HepG2 (cell line): ENCODE results near the gene FYTTD1. TPM values are rescaled to one million over a fixed set of nuclear protein-coding genes. Genes with fewer than 3 reads are reported as not detected.

Experiments used
- ATAC-seq: fragments of 200-7000 bp; cut with Tn5 transposase; 3 replicates; pipeline ENCODE4 v1.9.1; 2020; ENCODE audit warnings: mild to moderate bottlenecking, moderate library complexity
- BruUV-seq: library from RNA; stranded (reverse); fragments of 400-500 nt; replicated peaks from 2 replicates; lab custom pipeline; 2021; lab: Mats Ljungman, UMichigan
- CTCF ChIA-PET: fragments of 300-600 bp; formaldehyde crosslinking; extraction: SDS; loops from one replicate; lab custom pipeline; 2021; ENCODE audit warnings: low total read pairs, inconsistent platforms, low intra/inter-chr PET ratio; lab: Yijun Ruan, JAX
- POLR2A ChIA-PET: fragments of 350-600 bp; sonication (Branson Sonifier 250); formaldehyde crosslinking; loops from one replicate; lab custom pipeline; 2020; ENCODE audit warnings: antibody characterized with exemption, inconsistent platforms; lab: Yijun Ruan, JAX
- DNase-seq: peaks from one replicate; pipeline ENCODE4 v3.0.0-alpha.2; 2015; ENCODE audit warnings: low spot score
- FAIRE-seq: peaks from 3 replicates; lab custom pipeline; 2011; peaks lifted over from hg19 to GRCh38; lab: Jason Lieb, UNC
- H2AFZ ChIP-seq: one replicate; pipeline ENCODE4 v1.6.1; 2011; ENCODE audit warnings: low read length, inconsistent platforms
- H3K27ac ChIP-seq: fragments of 300-600 bp; 3 replicates; pipeline ENCODE4 v1.8.0; 2011; ENCODE audit warnings: mixed run types, mild to moderate bottlenecking, mixed read lengths, low read length, inconsistent platforms; ENCODE audit not compliant: insufficient read depth; ENCODE audit errors: extremely low read length
- H3K27me3 ChIP-seq, 2 experiments: fragments of 200-600 bp in 1 of 2; 2 replicates in 1 of 2; 3 replicates in 1 of 2; pipeline versions ENCODE4 v1.6.0 to v1.8.0; 2011; ENCODE audit warnings: low read length in 2 of 2, mild to moderate bottlenecking in 2 of 2, moderate library complexity in 2 of 2, inconsistent platforms in 1 of 2; ENCODE audit not compliant: insufficient read depth in 2 of 2, control insufficient read depth in 1 of 2
- H3K36me3 ChIP-seq, 2 experiments: fragments of 200-600 bp in 1 of 2; replicated peaks in 1 of 2; 2 replicates in 1 of 2; 3 replicates in 1 of 2; pipeline versions ENCODE4 v1.5.1 to v1.8.0; 2011; ENCODE audit warnings: low read length in 2 of 2, inconsistent platforms in 1 of 2; ENCODE audit not compliant: insufficient read depth in 2 of 2, control insufficient read depth in 1 of 2
- H3K4me1 ChIP-seq: 2 replicates; pipeline ENCODE4 v1.5.1; 2012; ENCODE audit warnings: low read length, inconsistent platforms; ENCODE audit not compliant: insufficient read depth
- H3K4me2 ChIP-seq: 2 replicates; pipeline ENCODE4 v1.6.0; 2011; ENCODE audit warnings: low read depth, low read length, inconsistent platforms
- H3K4me3 ChIP-seq, 3 experiments: fragments of 200-600 bp in 1 of 3; sonication (generic), shearing (Covaris generic) in 1 of 3; replicated peaks in 1 of 3; 2 replicates each; pipeline ENCODE4 v1.5.1; 2011 to 2016; ENCODE audit warnings: low read length in 3 of 3, inconsistent platforms in 2 of 3, low read depth in 2 of 3, mild to moderate bottlenecking in 2 of 3, control low read depth in 1 of 3, mixed read lengths in 1 of 3; ENCODE audit not compliant: insufficient read depth in 1 of 3
- H3K79me2 ChIP-seq: one replicate; pipeline ENCODE4 v1.6.1; 2011; ENCODE audit warnings: low read length, inconsistent platforms; ENCODE audit not compliant: insufficient read depth
- H3K9ac ChIP-seq: 2 replicates; pipeline ENCODE4 v1.6.0; 2011; ENCODE audit warnings: mild to moderate bottlenecking, low read depth, low read length, inconsistent platforms; ENCODE audit not compliant: insufficient read depth
- H3K9me3 ChIP-seq: 2 replicates; pipeline ENCODE4 v1.5.1; 2012; ENCODE audit warnings: mild to moderate bottlenecking, low read length
- H4K20me1 ChIP-seq: 2 replicates; pipeline ENCODE4 v1.6.0; 2011; ENCODE audit warnings: inconsistent platforms, mild to moderate bottlenecking, low read length, moderate library complexity; ENCODE audit not compliant: insufficient read depth
- DZIP1 ChIP-seq: sonication (generic); formaldehyde crosslinking; IDR thresholded peaks from 2 replicates; pipeline ENCODE4 v1.5.0; 2020; ENCODE audit warnings: mild to moderate bottlenecking, missing genetic modification reagents
- GLMP ChIP-seq: sonication (generic); formaldehyde crosslinking; IDR thresholded peaks from 2 replicates; pipeline ENCODE4 v1.9.0; 2021; ENCODE audit warnings: missing genetic modification reagents, mild to moderate bottlenecking, borderline replicate concordance
- KLF6 ChIP-seq: IDR thresholded peaks from 2 replicates; pipeline ENCODE4 v1.8.0; 2016; ENCODE audit warnings: missing biosample characterization, missing genetic modification reagents
- MAFF ChIP-seq: IDR thresholded peaks from 2 replicates; pipeline ENCODE4 v1.6.1; 2011; ENCODE audit warnings: low read depth, low read length, improper control_type of control experiment
- MYNN ChIP-seq: sonication (generic); formaldehyde crosslinking; IDR thresholded peaks from 2 replicates; pipeline ENCODE4 v1.4.0; 2020; ENCODE audit warnings: mild to moderate bottlenecking, low read depth, missing genetic modification reagents
- NCOA1 ChIP-seq: sonication (generic); formaldehyde crosslinking; IDR thresholded peaks from 2 replicates; pipeline ENCODE4 v1.9.0; 2021; ENCODE audit warnings: missing genetic modification reagents
- PAXIP1 ChIP-seq: sonication (generic); formaldehyde crosslinking; conservative IDR thresholded peaks from 2 replicates; pipeline ENCODE4 v1.4.0; 2020; ENCODE audit warnings: mild to moderate bottlenecking, missing genetic modification reagents, moderate library complexity
- SNAPC2 ChIP-seq: sonication (generic); formaldehyde crosslinking; IDR thresholded peaks from 2 replicates; pipeline ENCODE4 v1.8.1; 2022; ENCODE audit warnings: mild to moderate bottlenecking, missing genetic modification reagents
- YY1 ChIP-seq: IDR thresholded peaks from 2 replicates; pipeline ENCODE4 v1.6.1; 2011; ENCODE audit warnings: low read length, low read depth, moderate library complexity, mild to moderate bottlenecking; ENCODE audit not compliant: insufficient read depth, insufficient replicate concordance
- ZNF362 ChIP-seq: sonication (generic); formaldehyde crosslinking; IDR thresholded peaks from 2 replicates; pipeline ENCODE4 v1.4.0; 2020; ENCODE audit warnings: missing genetic modification reagents, mild to moderate bottlenecking, borderline replicate concordance
- WGBS: methylation state at CpG from one replicate; pipeline ENCODE4 v1.1.6; 2017; ENCODE audit warnings: low lambda C conversion rate; 5-methylcytosine and 5-hydroxymethylcytosine counted together
- in situ Hi-C: cut with HindIII; loops from 2 replicates; pipeline ENCODE4 v1.10.0; 2017; ENCODE audit warnings: low pct_unique_long_range_greater_than_20kb; ENCODE audit not compliant: extremely low pct_ligation_motif_present
- intact Hi-C: fragments of 100-400 bp; cut with micrococcal nuclease; formaldehyde crosslinking; loops from one replicate; pipeline ENCODE4 v1.10.0; 2022; ENCODE audit not compliant: unreplicated experiment
- polyA plus RNA-seq, 8 experiments: library from polyadenylated mRNA; depleted of rRNA in 3 of 8; stranded (reverse) in 7 of 8; unstranded in 1 of 8; fragments of >200 nt; fragmentation: Illumina TruSeq in 4 of 8; extraction: Trizol in 4 of 8; gene quantifications; 2 replicates each; pipeline versions ENCODE4 v1.2.1 to v1.2.3, GENCODE V29; 2011 to 2016; ENCODE audit warnings: low read depth in 4 of 8, missing spikeins in 1 of 8, mixed read lengths in 1 of 8; ENCODE audit not compliant: insufficient read depth in 1 of 8
- total RNA-seq, 5 experiments: library from RNA; depleted of rRNA; stranded (reverse); fragments of >200 nt; fragmentation: Illumina TruSeq; extraction: Trizol; gene quantifications; 2 replicates each; pipeline ENCODE4 v1.2.3, GENCODE V29; 2016; ENCODE audit warnings: low read depth in 1 of 5

FYTTD1 gene
- total and polyA plus RNA-seq, 2 of the 13 experiments (the other 11 are each of a cell fraction or from before 2014, with no cell fraction given) = 6.5 to 28.8 TPM

GRCh38 chr3:197820550-197821335, 71.1 kb downstream of the FYTTD1 start:
- POLR2A ChIA-PET = interaction anchor here (0.9 to 2.3 kb wide), 3 partner anchors 26 to 70 kb away, joined by 4 to 15 read pairs (median 5); partner anchors contain the start of gene LRCH3
- no peak overlapping the region for H2AFZ ChIP-seq
- H4K20me1 ChIP-seq = no peaks in the 10 kb centered on the region
- ATAC-seq (peak; percentile 96), DNase-seq (peak; percentile 95), FAIRE-seq (peak; percentile 85)
- H3K36me3 ChIP-seq = peaks cover 0 to 20% of the 10 kb centered on the region in 2 experiments; a peak in 4 of 5 replicates
- peak overlapping the region; percentile 95 for H3K27ac ChIP-seq
- H3K9ac ChIP-seq = peak overlapping the region; percentile 59
- CTCF ChIA-PET = no interaction called here
- H3K4me1 ChIP-seq = peaks cover 32% of the 10 kb centered on the region
- peaks cover 11% of the 10 kb centered on the region for H3K79me2 ChIP-seq
- no peaks in the 10 kb centered on the region for H3K9me3 ChIP-seq
- in situ Hi-C loops (no loop called here), intact Hi-C loops (loop anchor here (2.0 kb wide), 1 partner anchor 18 kb away; no protein-coding TSS in a partner anchor)
- peak overlapping the region; percentile 80 for H3K4me2 ChIP-seq
- 6% methylated on average over 8 of the region's 8 CpGs for WGBS
- BruUV-seq = TSS peak; percentile 61
- H3K4me3 ChIP-seq = peak overlapping the region; percentile 22 to 37 (median 24); a peak in 4 of 6 replicates
- H3K27me3 ChIP-seq = no peaks in the 10 kb centered on the region
- TF ChIP-seq ZNF362 = peak; percentile 93
- TF ChIP-seq SNAPC2 (CRISPR knock-in tag) = no peak
- no peak for TF ChIP-seq NCOA1 (CRISPR knock-in tag)
- TF ChIP-seq PAXIP1 (CRISPR knock-in tag) = peak; percentile 95
- no peak for TF ChIP-seq YY1
- TF ChIP-seq DZIP1 (CRISPR knock-in tag) = no peak
- TF ChIP-seq GLMP (CRISPR knock-in tag) = no peak
- TF ChIP-seq KLF6 = no peak
- TF ChIP-seq MAFF = no peak
- TF ChIP-seq MYNN = no peak
